Thyroid gland (tissue), 4 donors: ENCODE results near the gene ARL8A. TPM values are rescaled to one million over a fixed set of nuclear protein-coding genes. Genes with fewer than 3 reads are reported as not detected.
"Not testable (repeated sequence)": the region's sequence is repeated elsewhere in the genome, so short reads cannot be mapped to it uniquely, and the experiment has no call there.

Source experiments
- DNase-seq, 2 donors: peaks; one replicate each; pipeline ENCODE4 v3.0.0-alpha.2; 2019
- H3K27ac ChIP-seq, 3 donors: fragments of 200-600 bp; sonication (generic); 1 replicate in 2 of 3; 2 replicates in 1 of 3; pipeline ENCODE4 v1.5.1; 2016 to 2019; ENCODE audit warnings: mild to moderate bottlenecking in 1 of 3, moderate library complexity in 1 of 3
- H3K27me3 ChIP-seq: fragments of 200-600 bp; sonication (generic); one replicate; pipeline ENCODE4 v1.5.1; 2019
- H3K36me3 ChIP-seq, 2 donors: fragments of 200-600 bp; sonication (generic); one replicate each; pipeline ENCODE4 v1.5.1; 2016 to 2019
- H3K4me1 ChIP-seq, 2 donors: fragments of 200-600 bp; sonication (generic); one replicate each; pipeline ENCODE4 v1.5.1; 2017 to 2019
- H3K4me3 ChIP-seq, 3 donors: fragments of 200-600 bp; sonication (generic); replicated peaks in 1 of 3; 1 replicate in 2 of 3; 2 replicates in 1 of 3; pipeline ENCODE4 v1.5.1; 2016; ENCODE audit warnings: mild to moderate bottlenecking in 1 of 3
- H3K9me3 ChIP-seq: fragments of 200-600 bp; sonication (generic); one replicate; pipeline ENCODE4 v1.5.1; 2017
- CTCF ChIP-seq, 6 experiments: fragments of 200-600 bp in 3 of 6; fragments of 450-650 bp in 3 of 6; sonication (generic) in 3 of 6; IDR thresholded peaks; one replicate each; pipeline ENCODE4 v1.5.1; 2016 to 2019; ENCODE audit warnings: antibody characterized with exemption in 6 of 6, mild to moderate bottlenecking in 2 of 6, inconsistent platforms in 1 of 6, moderate library complexity in 1 of 6
- POLR2A ChIP-seq, 2 donors: fragments of 450-650 bp; IDR thresholded peaks; one replicate each; pipeline ENCODE4 v1.6.1; 2017; ENCODE audit warnings: antibody characterized with exemption in 2 of 2, mild to moderate bottlenecking in 2 of 2, moderate library complexity in 1 of 2
- WGBS, 2 donors: methylation state at CpG; one replicate each; pipeline ENCODE4 v1.1.5; 2017; 5-methylcytosine and 5-hydroxymethylcytosine counted together
- intact Hi-C: fragments of 100-400 bp; cut with DNase I; formaldehyde crosslinking; loops from one replicate; pipeline ENCODE4 v1.15.1; 2023
- total RNA-seq, 4 donors: library from RNA; depleted of rRNA; stranded (reverse); fragments of >200 nt; gene quantifications; one replicate each; pipeline ENCODE4 v1.2.3, GENCODE V29; 2016

Gene ARL8A
- total RNA-seq, 4 donors from 2014 or later = 31.2 to 38.6 (median 35.0) TPM

- no peak overlapping the region for H3K4me3 ChIP-seq
- no peaks in the 10 kb centered on the region for H3K36me3 ChIP-seq
- peaks cover 10 to 20% of the 10 kb centered on the region in 2 donors for H3K4me1 ChIP-seq
- WGBS, 2 donors = 58 to 73% methylated on average over 3 of the region's 3 CpGs
- TF ChIP-seq POLR2A (IDR thresholded peaks at IDR 0.05) = no peak
- TF ChIP-seq CTCF (IDR thresholded peaks at IDR 0.05) = no peak
- intact Hi-C loops = no loop called here
- no peaks in the 10 kb centered on the region for H3K9me3 ChIP-seq
- DNase-seq = no peak
- no peak overlapping the region for H3K27ac ChIP-seq
- no peaks in the 10 kb centered on the region for H3K27me3 ChIP-seq
These were observed 2.5 kb upstream of the ARL8A start for GRCh38 chr1:202146993-202147392.

GRCh38 chr1:202146279-202146678 lies 1.7 kb upstream of the ARL8A start:
- H3K9me3 ChIP-seq = no peaks in the 10 kb centered on the region
- no peak for TF ChIP-seq CTCF (IDR thresholded peaks at IDR 0.05)
- TF ChIP-seq POLR2A (IDR thresholded peaks at IDR 0.05) = no peak
- no peaks in the 10 kb centered on the region for H3K36me3 ChIP-seq
- peaks cover 10 to 20% of the 10 kb centered on the region in 2 donors for H3K4me1 ChIP-seq
- intact Hi-C loops = no loop called here
- no peak overlapping the region for H3K4me3 ChIP-seq
- DNase-seq = no peak
- WGBS, 2 donors = 92 to 96% methylated on average over 5 of the region's 5 CpGs
- no peak overlapping the region for H3K27ac ChIP-seq
- no peaks in the 10 kb centered on the region for H3K27me3 ChIP-seq

GRCh38 chr1:202145744-202146140 lies 1.2 kb upstream of the ARL8A start:
- H3K36me3 ChIP-seq, H3K27me3 ChIP-seq, intact Hi-C loops, DNase-seq, H3K4me3 ChIP-seq, H3K27ac ChIP-seq, H3K9me3 ChIP-seq: not testable (repeated sequence)
- peaks cover 10 to 20% of the 10 kb centered on the region in 2 donors for H3K4me1 ChIP-seq
- WGBS, 2 donors = 98% methylated on average over 8 of the region's 8 CpGs

GRCh38 chr1:202145068-202145743 lies 669 bp upstream of the ARL8A start:
- intact Hi-C loops = no loop called here
- DNase-seq = no peak
- TF ChIP-seq CTCF (IDR thresholded peaks at IDR 0.05) = no peak
- no peak for TF ChIP-seq POLR2A (IDR thresholded peaks at IDR 0.05)
- 14 to 16% methylated on average over 12 to 13 of the region's 13 CpGs for WGBS, 2 donors
- H3K9me3 ChIP-seq = no peaks in the 10 kb centered on the region
- H3K36me3 ChIP-seq = no peaks in the 10 kb centered on the region
- peak overlapping the region; percentile 82 to 93 (median 85) for H3K27ac ChIP-seq
- H3K4me3 ChIP-seq = peak overlapping the region; percentile 81 to 94 (median 92)
- H3K4me1 ChIP-seq = peaks cover 10 to 20% of the 10 kb centered on the region in 2 donors
- H3K27me3 ChIP-seq = no peaks in the 10 kb centered on the region

- WGBS, 2 donors = 1 to 5% methylated on average over 10 to 25 of the region's 58 CpGs
- intact Hi-C loops = no loop called here
- peak overlapping the region; percentile 81 to 94 (median 92) for H3K4me3 ChIP-seq
- DNase-seq = peak; percentile 32 to 40
- peaks cover 10 to 20% of the 10 kb centered on the region in 2 donors for H3K4me1 ChIP-seq
- H3K27ac ChIP-seq = peak overlapping the region; percentile 82 to 93 (median 85)
- no peak for TF ChIP-seq CTCF (IDR thresholded peaks at IDR 0.05)
- TF ChIP-seq POLR2A (IDR thresholded peaks at IDR 0.05) = no peak
- H3K9me3 ChIP-seq = no peaks in the 10 kb centered on the region
- H3K36me3 ChIP-seq = no peaks in the 10 kb centered on the region
- H3K27me3 ChIP-seq = no peaks in the 10 kb centered on the region
These were observed 652 bp downstream of the ARL8A start for GRCh38 chr1:202143768-202144401.
